ENCODE results near the gene CREB3. TPM values are rescaled to one million over a fixed set of nuclear protein-coding genes. Genes with fewer than 3 reads are reported as not detected.

The CREB3 gene
- total RNA-seq, 1 experiment from 2014 or later = 27.3 TPM

- Histone ChIP-seq H3T11ph (ENCODE audit: low read length) (no peak overlapping the region), H3K27ac (ENCODE audit: insufficient read length, low read depth, low read length) (no peak overlapping the region), H4K8ac (replicated peaks; ENCODE audit: insufficient read length, low read depth, low read length) (no peak overlapping the region), H3K4me2 (ENCODE audit: insufficient read depth, insufficient read length, low read length) (no peak overlapping the region), H2BK15ac (ENCODE audit: low read depth, low read length) (no peak overlapping the region), H3K9me3 (ENCODE audit: control insufficient read depth, low read depth, low read length) (no peaks in the 10 kb centered on the region), H4K20me1 (ENCODE audit: control insufficient read depth, insufficient read depth, insufficient read length) (no peaks in the 10 kb centered on the region), H2AFZ (ENCODE audit: low read length) (no peak overlapping the region), H2BK120ac (ENCODE audit: low read depth, low read length, poor library complexity, severe bottlenecking) (no peak overlapping the region), H3K23me2 (ENCODE audit: insufficient read length, low read depth, low read length, poor library complexity, severe bottlenecking) (no peaks in the 10 kb centered on the region), H3K4ac (ENCODE audit: low read depth, low read length) (no peak overlapping the region), H3K18ac (ENCODE audit: insufficient read length, low read depth, low read length) (no peak overlapping the region), H4K5ac (ENCODE audit: insufficient read length, low read depth, low read length) (no peak overlapping the region), H2AK5ac (ENCODE audit: insufficient read length, low read length) (no peak overlapping the region), H3K79me2 (ENCODE audit: insufficient read depth, low read length) (no peaks in the 10 kb centered on the region), H4K91ac (ENCODE audit: insufficient read length, low read depth, low read length) (no peak overlapping the region), H3K79me1 (ENCODE audit: insufficient read depth, low read depth, low read length, poor library complexity, severe bottlenecking) (no peaks in the 10 kb centered on the region), H3K27me3 (ENCODE audit: insufficient read depth, low read length) (no peaks in the 10 kb centered on the region), H3K9ac (ENCODE audit: extremely low read depth, insufficient read length, low read length) (no peak overlapping the region), H3K56ac (ENCODE audit: insufficient read length, low read depth, low read length) (no peak overlapping the region), H2BK5ac (ENCODE audit: insufficient read length, low read length) (no peak overlapping the region), H3K4me1 (ENCODE audit: insufficient read depth, low read length) (no peaks in the 10 kb centered on the region), H2BK20ac (ENCODE audit: low read depth, low read length, poor library complexity, severe bottlenecking) (no peak overlapping the region), H2BK12ac (ENCODE audit: insufficient read length, low read depth, low read length) (no peak overlapping the region), H3K23ac (ENCODE audit: insufficient read length, low read depth, low read length) (no peak overlapping the region), H3K14ac (ENCODE audit: insufficient read depth, low read length) (no peak overlapping the region)
- H3K36me3 Mint-ChIP-seq (ENCODE audit: insufficient read depth in 1 of 3, low read depth in 3 of 3) = peaks cover 2 to 30% (median 22%) of the 10 kb centered on the region in 3 experiments
- no peak for DNase-seq
- no peak overlapping the region for H3K4me3 Mint-ChIP-seq
- H3K27ac Mint-ChIP-seq = no peak overlapping the region
- no peaks in the 10 kb centered on the region; a peak in 1 of 4 replicates for H3K4me1 Mint-ChIP-seq
- no peak for TF ChIP-seq CTCF (conservative IDR thresholded peaks at IDR 0.05)
- H3K27me3 Mint-ChIP-seq (ENCODE audit: low read depth) = no peaks in the 10 kb centered on the region
- H3K9me3 Mint-ChIP-seq = no peaks in the 10 kb centered on the region
These were observed 31.5 kb upstream of the CREB3 start for GRCh38 chr9:35700942-35701341.

Data from H9 (cell line).